GM18861 (cell line): ENCODE results near the gene DGKE.
A peak's percentile ranks its signal among the peaks of the same experiment; 100 is the strongest.

Source experiments
- ATAC-seq: cut with Tn5 transposase; IDR thresholded peaks from one replicate; pipeline ENCODE4 v1.9.1; 2021; ENCODE audit not compliant: unreplicated experiment

DGKE gene

DNA sequence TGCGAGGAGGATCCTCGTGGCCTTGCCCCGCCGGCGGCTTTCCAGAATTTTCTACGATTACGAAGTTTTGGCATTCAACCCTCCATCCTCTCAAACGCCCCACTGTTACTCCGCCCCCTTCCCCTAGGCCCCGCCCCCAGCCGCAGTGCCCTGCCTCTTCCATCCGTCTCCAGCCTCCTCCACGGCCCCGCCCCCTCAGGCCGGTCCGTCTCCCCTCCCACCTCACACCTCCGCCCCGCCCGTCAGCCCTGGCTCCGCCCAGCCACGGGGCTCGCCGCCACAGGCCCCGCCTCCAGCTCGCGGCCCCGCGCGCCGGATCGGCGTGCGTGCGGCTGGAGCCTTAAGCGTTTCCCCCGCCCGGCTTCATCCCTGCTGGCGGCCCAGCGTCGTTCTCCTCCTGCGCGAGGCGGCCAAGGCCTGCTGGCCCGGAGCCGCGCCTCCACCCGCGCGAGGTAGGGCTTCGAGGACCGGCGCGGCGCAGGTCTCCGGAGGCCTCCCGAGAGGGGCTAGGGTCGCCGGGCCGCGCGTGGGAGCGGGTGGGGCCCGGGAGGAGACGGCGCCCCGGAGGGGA is at the start of gene DGKE, which contains the start of gene C17orf67:
TSS of gene DGKE (plus strand) at position 343 of the 571 bp plus-strand sequence. CDS start 645 bp downstream, outside the sequence.
TSS of gene C17orf67 (minus strand) at position 112 of the 571 bp plus-strand sequence. CDS start 18,110 bp downstream, outside the sequence.
- peak; percentile 54 for ATAC-seq

DNA sequence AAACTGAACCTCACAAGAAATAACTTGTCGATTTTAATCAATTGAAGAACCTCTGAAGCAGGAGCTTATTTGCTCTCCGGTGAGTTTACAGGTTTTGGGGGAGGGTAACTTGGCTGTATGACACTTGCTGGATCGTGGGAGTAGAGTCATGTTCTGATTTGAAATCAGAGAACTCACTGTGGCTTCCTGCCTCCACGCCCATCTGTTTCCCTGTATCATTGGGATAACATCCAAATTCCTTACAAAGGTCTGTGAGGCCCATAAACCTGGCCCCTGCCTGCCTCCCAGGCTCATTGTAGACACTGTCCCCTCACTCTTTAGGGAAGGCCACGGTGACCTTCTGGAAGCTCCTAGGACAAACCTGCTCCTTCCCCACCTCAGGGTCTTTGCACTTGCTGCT is 48.5 kb upstream of the DGKE start:
- no peak for ATAC-seq

DNA sequence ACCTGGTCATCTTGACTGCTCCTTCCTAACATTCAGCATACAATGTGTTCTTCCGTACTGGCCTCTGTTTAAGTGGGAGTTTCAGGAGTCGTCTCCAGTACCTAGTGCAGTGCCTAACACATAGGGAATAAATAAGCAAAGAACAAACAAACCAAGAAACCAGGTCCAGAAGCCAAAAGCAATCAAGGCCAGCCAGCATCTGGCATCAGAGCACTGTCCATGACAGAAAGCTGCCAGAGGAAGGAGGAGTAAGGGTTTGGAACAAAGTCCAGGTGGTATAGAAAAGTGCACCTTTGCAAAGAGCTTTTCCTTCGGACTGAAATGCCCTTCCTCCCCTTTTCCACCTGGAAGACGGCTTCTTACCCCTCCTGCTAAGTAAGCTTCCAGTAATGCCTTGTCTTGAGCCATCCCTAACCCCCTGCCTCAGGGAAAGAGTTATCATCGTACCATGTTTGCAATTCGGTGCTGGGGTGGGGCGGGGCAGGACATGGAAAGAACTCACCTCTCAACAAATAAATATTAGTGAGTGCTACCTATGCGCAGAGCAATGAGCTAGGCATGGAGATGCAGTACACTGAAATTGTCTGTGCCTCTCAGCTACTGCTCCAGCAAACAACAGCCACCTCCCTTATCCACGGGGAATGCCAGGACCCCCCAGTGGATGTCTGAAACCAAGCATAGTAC is 47.8 kb upstream of the DGKE start:
- ATAC-seq, result no peak

DNA sequence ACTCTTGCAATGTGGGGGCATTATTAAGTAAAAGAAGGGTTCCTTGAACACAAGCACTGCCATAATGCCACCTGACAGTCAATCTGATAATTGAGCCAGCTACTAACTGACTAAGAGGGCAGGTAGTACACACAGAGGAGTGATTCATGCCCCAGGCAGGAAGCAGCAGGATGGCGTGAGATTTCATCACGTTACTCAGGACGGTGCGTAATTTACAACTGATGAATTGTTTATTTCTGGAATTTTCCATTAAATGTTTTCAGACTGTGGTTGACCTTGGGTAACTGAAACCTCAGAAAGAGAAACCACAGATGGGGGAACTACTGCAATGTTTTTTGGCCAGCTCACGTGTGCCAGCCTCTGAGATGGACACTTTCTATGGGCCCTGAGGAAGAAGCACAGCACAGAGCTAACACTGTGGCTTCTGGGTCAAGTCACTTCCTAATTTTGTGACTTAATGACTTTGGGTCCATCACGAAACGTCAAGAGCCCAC is 46.9 kb upstream of the DGKE start:
- peak; percentile 74 for ATAC-seq

DNA sequence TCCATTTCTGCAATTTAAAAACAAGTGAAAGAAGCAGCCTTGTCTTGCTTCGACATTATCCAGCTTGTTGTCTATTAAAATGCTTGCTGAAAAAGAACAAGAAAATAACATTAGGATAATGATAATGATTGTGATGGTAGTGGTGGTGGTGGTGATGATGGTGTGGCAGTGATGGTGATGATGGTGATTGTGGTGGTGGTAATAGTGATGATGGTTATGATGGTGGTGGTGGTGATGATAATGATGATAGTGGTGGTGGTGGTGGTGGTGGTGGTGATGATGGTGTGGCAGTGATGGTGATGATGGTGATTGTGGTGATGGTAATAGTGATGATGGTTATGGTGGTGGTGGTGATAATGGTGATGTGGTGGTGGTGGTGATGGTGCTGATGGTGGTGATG is 41.7 kb upstream of the DGKE start:
- no peak for ATAC-seq

DNA sequence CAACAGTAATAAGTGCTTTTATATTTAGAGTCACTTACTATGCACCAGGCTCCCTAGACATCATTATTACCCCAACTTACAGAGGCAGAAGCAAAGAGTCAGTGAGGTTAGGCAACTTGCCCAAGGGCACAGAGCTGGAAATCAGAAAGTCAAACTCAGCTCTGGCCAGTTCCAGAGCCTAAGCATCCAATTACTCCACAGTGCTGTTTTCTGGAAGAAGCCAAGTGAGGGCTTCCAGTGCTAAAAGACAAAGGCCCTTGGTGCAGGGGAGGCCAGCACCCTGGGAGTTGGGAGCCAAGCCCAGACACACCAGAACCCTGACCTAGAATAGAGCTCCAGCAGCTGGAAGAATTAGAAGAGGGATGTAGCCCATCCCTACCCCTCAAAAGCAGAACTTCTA is 40.4 kb upstream of the DGKE start:
- ATAC-seq, result no peak

DNA sequence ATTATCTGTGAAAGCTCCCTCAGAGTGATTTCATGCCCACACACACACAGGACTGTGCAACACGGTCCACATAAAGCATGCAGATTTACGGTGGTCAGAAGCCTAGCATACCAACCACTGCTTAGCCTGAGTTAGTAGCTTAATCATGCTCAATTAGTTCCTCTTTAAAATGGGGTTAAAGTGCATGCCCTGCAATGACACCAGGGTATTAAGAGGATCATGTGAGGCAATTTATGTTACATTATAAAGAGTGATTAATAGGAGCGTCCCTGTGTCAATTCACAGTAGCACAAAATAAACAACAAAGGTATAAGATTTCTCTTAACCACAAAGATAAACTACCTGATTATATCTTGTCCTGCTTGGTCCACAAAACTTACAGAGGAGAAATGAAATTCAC is 40.0 kb upstream of the DGKE start:
- no peak for ATAC-seq

DNA sequence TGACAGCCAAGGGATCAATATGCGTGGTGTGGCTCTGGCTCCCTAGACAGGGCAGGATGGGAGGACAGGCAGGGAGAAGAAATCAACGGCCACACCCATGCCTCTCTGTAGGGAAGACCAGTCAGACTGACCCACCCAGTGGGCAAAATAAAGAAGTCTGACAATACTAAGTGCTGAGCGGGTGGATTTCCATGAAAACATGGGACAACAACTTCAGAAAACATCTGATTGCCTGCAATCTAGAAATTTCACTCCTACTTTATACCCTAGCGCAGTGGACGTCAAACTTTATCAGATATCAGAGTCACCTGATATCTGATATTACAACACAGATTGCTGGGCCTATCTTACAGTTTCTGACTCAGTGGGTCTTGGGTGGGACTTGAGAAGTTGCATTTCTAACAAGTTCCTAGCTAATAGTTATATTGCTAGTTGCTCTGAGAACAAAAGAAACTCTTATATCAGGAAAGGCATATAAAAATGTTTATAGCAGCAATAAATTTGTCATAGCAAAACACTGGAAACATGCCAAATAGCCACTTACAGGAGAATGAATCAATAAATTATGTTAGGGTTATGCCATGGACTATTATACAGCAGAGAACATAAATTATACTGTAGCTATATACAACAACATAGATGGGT is 38.6 kb upstream of the DGKE start:
- no peak for ATAC-seq

DNA sequence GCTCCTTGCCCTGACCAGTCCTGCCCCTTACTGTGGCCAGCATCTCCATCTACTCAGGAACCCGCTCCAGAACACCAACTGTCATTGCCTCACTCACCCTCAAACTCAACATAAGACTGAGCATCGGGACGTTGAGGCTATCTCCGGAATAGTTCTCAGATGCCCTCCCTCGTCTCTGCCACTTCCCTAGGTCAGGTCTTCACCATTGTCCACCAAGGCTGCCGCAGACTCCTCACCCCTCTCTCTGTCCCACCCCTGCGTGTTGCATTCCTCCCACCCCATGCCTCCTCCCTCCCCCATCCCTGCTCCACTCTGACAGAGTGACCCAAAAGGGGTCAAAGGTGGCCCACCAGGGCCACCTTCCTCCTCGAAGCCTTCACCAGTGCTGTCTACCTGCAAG is 37.4 kb upstream of the DGKE start:
- no peak for ATAC-seq

DNA sequence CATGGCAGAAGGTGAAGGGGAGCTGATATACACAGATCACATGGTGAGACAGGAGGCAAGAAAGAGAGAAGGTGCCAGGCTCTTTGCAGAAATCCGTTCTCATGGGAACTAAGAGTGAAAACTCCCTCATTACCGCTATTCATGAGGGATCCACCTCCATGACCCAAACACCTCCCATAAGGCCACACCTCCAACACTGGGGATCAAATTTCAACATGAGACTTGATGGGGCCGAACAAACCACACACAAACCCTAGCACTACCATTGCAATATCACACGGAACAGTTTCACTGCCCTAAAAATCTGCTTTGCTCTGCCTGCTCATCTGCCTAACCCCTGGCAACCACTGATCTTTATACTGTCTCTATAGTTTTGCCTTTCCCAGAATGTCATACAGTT is 35.0 kb upstream of the DGKE start:
- ATAC-seq, result no peak

DNA sequence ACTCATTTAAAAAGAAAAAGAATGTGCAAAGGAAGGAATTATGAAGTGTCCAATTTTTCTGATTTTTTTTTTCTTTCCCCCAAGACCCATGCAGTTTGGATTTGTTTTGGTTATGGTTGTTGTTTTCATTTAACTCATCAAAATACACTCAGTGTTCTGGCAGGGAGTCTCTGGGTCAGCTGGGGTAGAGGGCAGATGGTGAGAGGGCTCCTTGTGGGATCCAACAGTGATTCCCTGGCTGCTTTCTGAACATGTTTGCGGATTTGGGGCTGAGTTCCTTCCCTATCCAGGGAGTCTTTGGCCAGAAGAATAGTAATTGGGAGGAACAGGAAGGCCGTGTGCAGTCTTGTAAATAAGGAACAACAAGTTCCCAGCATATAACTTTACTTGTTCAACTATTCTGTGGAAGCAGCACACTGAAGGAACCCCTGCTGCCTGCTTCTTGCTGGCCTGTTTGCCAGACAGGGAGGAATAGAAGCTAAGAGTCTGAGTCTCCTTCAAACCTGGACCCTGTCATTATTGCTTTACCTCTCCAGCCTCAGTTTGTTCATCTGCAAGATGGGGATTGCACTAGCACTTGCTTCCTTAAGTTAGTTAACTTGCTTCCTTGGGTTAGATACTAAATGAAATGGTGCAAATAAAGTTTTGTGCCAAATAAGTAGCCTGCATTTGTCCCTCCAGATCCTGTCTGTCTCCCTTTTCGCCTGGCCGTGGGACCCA is 32.3 kb upstream of the DGKE start:
- ATAC-seq, result no peak

DNA sequence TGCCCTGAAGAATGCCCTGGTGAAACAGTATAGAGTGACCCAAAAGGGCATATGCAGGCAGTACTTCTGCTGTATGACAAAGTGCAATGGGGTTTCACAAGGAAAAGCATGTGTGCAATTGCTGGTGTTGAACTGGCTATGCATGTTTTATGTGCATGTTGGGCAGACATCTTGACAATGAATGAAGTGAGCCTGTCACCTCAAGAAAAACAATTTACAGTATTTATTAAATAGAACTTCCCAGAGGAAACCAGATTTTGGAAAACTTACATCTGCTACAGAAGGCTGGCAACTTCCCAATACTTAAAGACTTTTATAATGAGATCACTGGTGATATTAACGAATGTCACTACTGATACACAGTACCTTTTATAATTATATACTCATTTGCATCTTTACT is 30.9 kb upstream of the DGKE start:
- ATAC-seq, result no peak

DNA sequence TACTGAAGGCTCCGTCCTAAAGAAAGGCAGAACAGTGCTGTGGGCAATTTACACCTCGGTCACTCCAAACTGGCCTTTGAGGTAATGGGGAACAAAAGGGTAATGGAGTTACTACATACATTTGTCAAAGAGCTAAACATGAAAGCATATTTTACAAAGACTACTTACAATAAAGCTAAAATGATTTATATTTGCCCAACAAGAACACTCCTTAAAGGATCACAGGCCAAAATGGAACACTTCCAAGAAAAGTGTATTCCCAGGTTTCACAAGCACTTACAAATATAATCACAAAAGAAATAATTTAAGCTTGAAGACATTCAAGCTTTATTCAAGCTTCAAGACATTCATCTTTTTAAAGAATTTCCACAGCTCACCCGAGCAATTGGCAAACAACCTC is 29.5 kb upstream of the DGKE start:
- ATAC-seq, result no peak

DNA sequence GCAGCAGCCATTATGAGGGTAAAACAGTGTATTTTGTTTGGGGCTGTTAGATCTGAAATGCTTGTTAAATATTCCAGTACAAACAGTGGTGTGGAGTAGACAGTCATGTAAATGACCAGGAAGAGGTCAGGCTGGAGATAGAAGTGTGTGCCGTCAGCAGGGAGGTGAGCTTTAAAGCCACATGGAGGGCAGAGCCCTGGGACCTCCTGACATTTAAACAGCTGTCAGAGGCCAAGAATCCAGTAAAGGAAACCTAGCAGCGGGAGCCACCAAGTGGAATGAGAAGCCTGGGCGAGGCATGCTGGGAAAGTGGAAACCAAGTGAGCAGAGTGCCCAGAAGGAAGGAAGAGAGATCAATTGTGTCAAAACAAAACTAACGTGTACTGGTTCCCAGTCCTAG is 27.0 kb upstream of the DGKE start:
- ATAC-seq, result no peak

DNA sequence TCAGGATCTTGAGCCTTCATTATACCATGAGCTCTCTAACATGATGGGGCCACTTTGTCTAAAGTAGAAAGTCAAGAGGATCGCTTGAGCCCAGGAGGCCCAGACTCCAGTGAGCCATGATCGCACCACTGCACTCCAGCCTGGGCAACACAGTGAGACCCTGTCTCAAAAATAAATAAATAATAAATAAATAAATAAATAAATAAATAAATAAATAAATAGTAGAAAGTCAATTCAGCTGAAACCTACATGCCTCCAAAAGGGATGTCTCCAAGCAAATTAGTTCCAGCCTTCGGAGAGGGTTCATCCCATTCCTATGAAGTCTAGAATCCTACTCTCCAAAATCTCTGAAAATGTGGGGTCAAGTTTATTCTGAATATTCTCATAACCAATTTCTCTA is 26.2 kb upstream of the DGKE start:
- no peak for ATAC-seq

DNA sequence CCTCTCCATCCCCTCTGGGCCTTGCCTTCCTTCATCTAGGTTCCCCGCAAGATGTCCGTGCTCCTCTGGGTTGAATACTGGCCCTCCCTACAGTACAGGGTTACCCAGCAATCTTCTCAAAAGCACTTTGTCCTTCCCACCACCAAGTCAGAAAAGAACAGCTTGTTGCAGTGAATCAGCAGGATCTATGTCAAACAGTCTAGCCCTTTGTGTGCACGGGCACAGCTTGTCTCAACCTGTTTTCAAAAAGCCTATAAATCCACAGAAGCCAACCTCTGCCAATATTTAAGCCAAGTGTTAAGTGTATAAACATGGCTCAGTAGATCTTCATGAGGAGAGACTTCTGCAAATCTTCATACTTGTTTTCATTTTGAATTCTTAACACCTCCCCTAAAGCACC is 25.4 kb upstream of the DGKE start:
- no peak for ATAC-seq

DNA sequence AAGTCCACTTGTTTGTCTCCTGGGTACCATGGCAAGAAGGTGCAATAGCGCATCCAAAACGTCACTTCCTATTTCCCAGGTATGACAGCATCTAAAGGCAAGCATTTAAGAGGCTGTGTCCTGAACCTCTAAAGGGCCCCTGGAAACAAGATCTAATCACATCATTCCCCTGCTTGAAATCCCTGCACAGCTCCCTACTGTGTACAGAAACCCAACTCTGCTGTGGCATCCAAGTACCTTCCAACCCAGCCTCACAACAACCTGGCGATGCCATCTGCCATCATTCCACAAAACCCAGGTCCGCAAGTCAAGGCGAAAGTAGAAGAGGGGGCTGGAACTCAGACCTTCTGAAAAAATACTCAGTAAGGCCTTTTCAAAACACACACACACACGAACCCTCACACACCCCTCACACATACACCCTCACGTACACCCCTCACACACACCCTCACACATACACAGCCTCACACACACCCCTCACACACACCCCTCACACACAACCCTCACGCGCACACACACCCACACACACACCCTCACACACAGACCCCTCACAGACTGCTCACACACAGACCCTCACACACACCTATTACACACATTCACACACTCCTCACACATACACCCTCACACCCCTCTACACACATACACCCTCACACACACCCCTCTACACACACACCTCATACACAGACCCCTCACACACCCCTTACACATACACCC is 24.7 kb upstream of the DGKE start:
- ATAC-seq, result no peak

DNA sequence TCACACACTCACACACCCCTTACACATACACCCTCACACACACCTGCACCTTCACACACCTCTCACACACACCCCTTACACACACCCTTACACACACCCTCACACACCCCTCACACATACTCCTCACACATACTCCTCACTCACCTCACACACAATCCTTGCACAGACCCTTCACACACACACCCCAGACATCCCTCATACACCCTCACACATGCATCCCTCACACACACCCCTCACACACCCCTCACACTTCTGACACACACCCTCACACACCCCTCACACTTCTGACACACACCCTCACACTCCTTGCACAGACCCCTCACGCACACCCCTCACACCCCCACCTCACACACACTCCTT is 24.2 kb upstream of the DGKE start:
- ATAC-seq, result no peak

DNA sequence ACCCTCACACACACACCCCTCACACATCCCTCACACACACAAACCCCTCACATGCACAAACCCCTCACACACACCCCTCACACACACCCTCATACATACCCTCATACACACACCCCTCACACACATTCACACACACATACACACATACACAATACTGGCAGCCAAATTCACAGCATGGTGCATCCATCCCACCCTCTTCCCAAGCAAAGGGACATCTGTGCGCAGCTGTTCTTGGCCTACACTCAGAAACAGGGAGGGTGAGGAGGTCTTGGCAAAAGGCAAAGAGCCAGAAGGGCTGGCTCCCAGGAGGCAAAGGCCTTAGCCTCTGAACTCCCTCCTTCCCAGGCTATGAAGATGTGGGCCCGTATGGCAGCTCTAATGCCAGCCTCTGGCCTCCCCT is 23.6 kb upstream of the DGKE start:
- no peak for ATAC-seq

DNA sequence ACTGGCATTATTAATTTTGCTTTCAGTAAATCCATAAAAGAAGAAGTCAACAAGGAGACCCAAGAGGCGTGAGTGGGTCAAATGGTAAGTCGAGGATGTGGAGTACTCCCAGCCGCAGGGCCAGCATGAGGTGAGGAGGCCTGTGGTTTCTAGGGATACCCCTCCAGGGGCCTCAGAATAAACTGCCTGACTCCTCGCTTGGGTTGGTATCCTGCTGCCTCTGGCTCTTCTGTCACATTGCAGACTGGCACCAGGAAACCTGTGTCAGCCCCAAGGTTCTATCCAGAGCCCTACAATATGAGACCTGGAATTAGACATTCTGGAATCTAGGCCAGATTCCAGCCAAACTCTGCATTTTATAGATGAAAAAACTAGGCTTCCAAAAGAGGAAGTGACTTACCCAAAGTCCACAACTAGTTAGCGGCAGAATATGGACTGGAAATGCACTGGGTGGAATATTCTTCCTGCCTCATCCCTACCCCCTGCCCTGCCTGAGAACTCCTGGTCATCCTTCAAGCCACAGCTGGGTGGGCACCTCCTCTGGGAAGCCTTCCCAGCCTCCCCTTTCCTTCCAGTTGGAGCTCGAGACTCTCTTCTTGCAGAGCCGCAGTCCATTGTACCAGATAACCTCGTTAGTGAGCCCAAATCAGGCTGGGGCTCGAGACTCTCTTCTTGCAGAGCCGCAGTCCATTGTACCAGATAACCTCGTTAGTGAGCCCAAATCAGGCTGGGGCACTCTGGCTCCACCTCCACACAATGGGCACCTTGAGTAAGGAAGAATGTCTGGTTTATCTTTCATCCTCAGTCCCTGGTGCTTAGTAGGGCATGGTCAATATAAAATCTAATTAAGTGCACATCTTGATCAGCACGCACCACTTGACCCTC is 22.8 kb upstream of the DGKE start:
- ATAC-seq, result no peak
